ENCODE data around the gene SAMD11. TPM values are rescaled to one million over a fixed set of nuclear protein-coding genes. Genes with fewer than 3 reads are reported as not detected.
"Not testable (repeated sequence)": the region's sequence is repeated elsewhere in the genome, so short reads cannot be mapped to it uniquely, and the experiment has no call there.

SAMD11 gene
- total RNA-seq, 1 donor from 2014 or later: 6.0 TPM

- Mint-ChIP-seq H3K36me3 (ENCODE audit: low read depth, unreplicated experiment) (no peaks in the 10 kb centered on the region), H3K27ac (ENCODE audit: unreplicated experiment) (no peak overlapping the region), H3K27me3 (ENCODE audit: low read depth, unreplicated experiment) (peaks cover 73% of the 10 kb centered on the region), H3K4me1 (ENCODE audit: low read depth, unreplicated experiment) (no peaks in the 10 kb centered on the region), H3K4me3 (ENCODE audit: unreplicated experiment) (no peak overlapping the region), H3K9me3 (ENCODE audit: unreplicated experiment) (peaks cover 10% of the 10 kb centered on the region)
- no peaks in the 10 kb centered on the region for H4K20me1 ChIP-seq (ENCODE audit: insufficient read depth, low read length)
- TF ChIP-seq EZH2 (IDR thresholded peaks at IDR 0.05; ENCODE audit: insufficient read depth, low read length) (no peak), CTCF (IDR thresholded peaks at IDR 0.05; ENCODE audit: insufficient read depth, low read depth, low read length) (no peak)
- H3K9me3 ChIP-seq (ENCODE audit: insufficient read depth, low read depth, low read length): no peaks in the 10 kb centered on the region
- H3K9ac ChIP-seq (ENCODE audit: low read length): no peak overlapping the region
- H3K27ac ChIP-seq (ENCODE audit: low read depth, low read length): no peak overlapping the region
- no peak overlapping the region for H3K4me2 ChIP-seq (ENCODE audit: low read length)
- H3K27me3 ChIP-seq (ENCODE audit: insufficient read depth, low read length): peaks cover 16% of the 10 kb centered on the region
- H3K4me3 ChIP-seq (ENCODE audit: insufficient read depth, low read depth, low read length): no peak overlapping the region
- no peak for DNase-seq (ENCODE audit: low read depth)
- H3K79me2 ChIP-seq (ENCODE audit: insufficient read depth, low read length): no peaks in the 10 kb centered on the region
- H3K36me3 ChIP-seq (ENCODE audit: insufficient read depth, low read length): no peaks in the 10 kb centered on the region
- no peak for FAIRE-seq
- H2AFZ ChIP-seq (ENCODE audit: low read depth, low read length): no peak overlapping the region
- H3K4me1 ChIP-seq (ENCODE audit: insufficient read depth, low read length): no peaks in the 10 kb centered on the region
Observed at GRCh38 chr1:897226-897625, 26.5 kb upstream of the SAMD11 start.

- not testable (repeated sequence) for H3K79me2 ChIP-seq (ENCODE audit: insufficient read depth, low read length); H3K4me2 ChIP-seq (ENCODE audit: low read length); H3K4me1 ChIP-seq (ENCODE audit: insufficient read depth, low read length); H3K4me1 Mint-ChIP-seq (ENCODE audit: low read depth, unreplicated experiment); H3K9ac ChIP-seq (ENCODE audit: low read length); DNase-seq (ENCODE audit: low read depth); H4K20me1 ChIP-seq (ENCODE audit: insufficient read depth, low read length); H3K4me3 ChIP-seq (ENCODE audit: insufficient read depth, low read depth, low read length); H3K36me3 ChIP-seq (ENCODE audit: insufficient read depth, low read length); H3K27ac Mint-ChIP-seq (ENCODE audit: unreplicated experiment); H3K27ac ChIP-seq (ENCODE audit: low read depth, low read length); H2AFZ ChIP-seq (ENCODE audit: low read depth, low read length); H3K9me3 ChIP-seq (ENCODE audit: insufficient read depth, low read depth, low read length); FAIRE-seq; H3K36me3 Mint-ChIP-seq (ENCODE audit: low read depth, unreplicated experiment)
- Mint-ChIP-seq H3K4me3 (ENCODE audit: unreplicated experiment) (peak overlapping the region; percentile 55), H3K9me3 (ENCODE audit: unreplicated experiment) (peaks cover 10% of the 10 kb centered on the region), H3K27me3 (ENCODE audit: low read depth, unreplicated experiment) (peaks cover 75% of the 10 kb centered on the region)
- H3K27me3 ChIP-seq (ENCODE audit: insufficient read depth, low read length): peaks cover 16% of the 10 kb centered on the region
Observed at GRCh38 chr1:897951-898350, 25.8 kb upstream of the SAMD11 start.

GRCh38 chr1:899636-900317 is 23.9 kb upstream of the SAMD11 start:
- TF ChIP-seq EZH2 (IDR thresholded peaks at IDR 0.05; ENCODE audit: insufficient read depth, low read length): no peak
- TF ChIP-seq CTCF (IDR thresholded peaks at IDR 0.05; ENCODE audit: insufficient read depth, low read depth, low read length): no peak
- DNase-seq (ENCODE audit: low read depth) (no peak), FAIRE-seq (no peak)
- peaks cover 77% of the 10 kb centered on the region for H3K27me3 Mint-ChIP-seq (ENCODE audit: low read depth, unreplicated experiment)
- Histone ChIP-seq H3K4me1 (ENCODE audit: insufficient read depth, low read length) (peaks cover 4% of the 10 kb centered on the region), H3K79me2 (ENCODE audit: insufficient read depth, low read length) (no peaks in the 10 kb centered on the region), H3K9me3 (ENCODE audit: insufficient read depth, low read depth, low read length) (no peaks in the 10 kb centered on the region), H3K9ac (ENCODE audit: low read length) (no peak overlapping the region), H3K27me3 (ENCODE audit: insufficient read depth, low read length) (peaks cover 16% of the 10 kb centered on the region), H2AFZ (ENCODE audit: low read depth, low read length) (no peak overlapping the region), H3K4me3 (ENCODE audit: insufficient read depth, low read depth, low read length) (no peak overlapping the region), H4K20me1 (ENCODE audit: insufficient read depth, low read length) (no peaks in the 10 kb centered on the region), H3K36me3 (ENCODE audit: insufficient read depth, low read length) (no peaks in the 10 kb centered on the region), H3K27ac (ENCODE audit: low read depth, low read length) (no peak overlapping the region), H3K4me2 (ENCODE audit: low read length) (no peak overlapping the region)
- H3K4me3 Mint-ChIP-seq (ENCODE audit: unreplicated experiment): no peak overlapping the region
- no peaks in the 10 kb centered on the region for H3K4me1 Mint-ChIP-seq (ENCODE audit: low read depth, unreplicated experiment)
- H3K27ac Mint-ChIP-seq (ENCODE audit: unreplicated experiment): no peak overlapping the region
- no peaks in the 10 kb centered on the region for H3K36me3 Mint-ChIP-seq (ENCODE audit: low read depth, unreplicated experiment)
- H3K9me3 Mint-ChIP-seq (ENCODE audit: unreplicated experiment): peaks cover 10% of the 10 kb centered on the region

Measured in astrocyte (in vitro differentiated cells and primary cell).